Measurements from ENCODE around the gene DCLK1. TPM values are rescaled to one million over a fixed set of nuclear protein-coding genes. Genes with fewer than 3 reads are reported as not detected.

Gene DCLK1
- total and polyA plus RNA-seq, 7 donors = 0.98 to 15.1 (median 3.9) TPM

- 62 to 75% (median 70%) methylated on average over 4 of the region's 4 CpGs for WGBS, 3 donors
- intact Hi-C loops (cut with DNase I) = no loop called here
- no peak overlapping the region for H3K4me3 ChIP-seq
- no peaks in the 10 kb centered on the region for H3K4me1 ChIP-seq
- no peaks in the 10 kb centered on the region for H3K36me3 ChIP-seq (ENCODE audit: insufficient read depth in 1 of 2, low read depth in 1 of 2)
- no peaks in the 10 kb centered on the region for H3K9me3 ChIP-seq
- DNase-seq (no peak), ATAC-seq (no peak)
- H3K27ac ChIP-seq = no peak overlapping the region
- no peaks in the 10 kb centered on the region for H3K27me3 ChIP-seq (ENCODE audit: insufficient read depth in 3 of 3, low read length in 2 of 3)
- TF ChIP-seq CTCF (IDR thresholded peaks at IDR 0.05) = no peak
These were observed 252.1 kb downstream of the DCLK1 start for GRCh38 chr13:35879111-35879510.

GRCh38 chr13:35876601-35877000 lies 254.6 kb downstream of the DCLK1 start:
- Histone ChIP-seq H3K9me3 (no peaks in the 10 kb centered on the region), H3K4me3 (no peak overlapping the region), H3K4me1 (no peaks in the 10 kb centered on the region), H3K36me3 (ENCODE audit: insufficient read depth in 1 of 2, low read depth in 1 of 2) (no peaks in the 10 kb centered on the region), H3K27me3 (ENCODE audit: insufficient read depth in 3 of 3, low read length in 2 of 3) (no peaks in the 10 kb centered on the region), H3K27ac (no peak overlapping the region)
- intact Hi-C loops (cut with DNase I) = no loop called here
- WGBS, 3 donors = 88 to 92% (median 92%) methylated on average over 1 of the region's 1 CpG
- TF ChIP-seq CTCF (IDR thresholded peaks at IDR 0.05) = no peak
- no peak for ATAC-seq
- no peak for DNase-seq

- ATAC-seq (peak in 3 of 4 donors; percentile 48 to 71 (median 71)), DNase-seq (peak; percentile 27 to 58)
- Histone ChIP-seq H3K36me3 (ENCODE audit: insufficient read depth in 1 of 2, low read depth in 1 of 2) (no peaks in the 10 kb centered on the region), H3K27ac (no peak overlapping the region), H3K27me3 (ENCODE audit: insufficient read depth in 3 of 3, low read length in 2 of 3) (no peaks in the 10 kb centered on the region), H3K9me3 (no peaks in the 10 kb centered on the region), H3K4me1 (no peaks in the 10 kb centered on the region), H3K4me3 (no peak overlapping the region)
- intact Hi-C loops (cut with DNase I) = no loop called here
- 27 to 40% (median 28%) methylated on average over 11 of the region's 11 CpGs for WGBS, 3 donors
- no peak for TF ChIP-seq CTCF (IDR thresholded peaks at IDR 0.05)
These were observed 256.5 kb downstream of the DCLK1 start for GRCh38 chr13:35874704-35875103.

GRCh38 chr13:35872369-35872768 lies 258.8 kb downstream of the DCLK1 start:
- WGBS, 3 donors = 74 to 91% (median 81%) methylated on average over 2 of the region's 2 CpGs
- intact Hi-C loops (cut with DNase I) = no loop called here
- Histone ChIP-seq H3K4me3 (no peak overlapping the region), H3K36me3 (ENCODE audit: insufficient read depth in 1 of 2, low read depth in 1 of 2) (no peaks in the 10 kb centered on the region), H3K4me1 (no peaks in the 10 kb centered on the region), H3K27me3 (ENCODE audit: insufficient read depth in 3 of 3, low read length in 2 of 3) (no peaks in the 10 kb centered on the region), H3K9me3 (no peaks in the 10 kb centered on the region), H3K27ac (no peak overlapping the region)
- no peak for TF ChIP-seq CTCF (IDR thresholded peaks at IDR 0.05)
- no peak for ATAC-seq
- DNase-seq = no peak

- Histone ChIP-seq H3K27ac (no peak overlapping the region), H3K9me3 (no peaks in the 10 kb centered on the region), H3K36me3 (ENCODE audit: insufficient read depth in 1 of 2, low read depth in 1 of 2) (no peaks in the 10 kb centered on the region), H3K4me1 (no peaks in the 10 kb centered on the region), H3K27me3 (ENCODE audit: insufficient read depth in 3 of 3, low read length in 2 of 3) (no peaks in the 10 kb centered on the region), H3K4me3 (no peak overlapping the region)
- ATAC-seq = no peak
- intact Hi-C loops (cut with DNase I) = no loop called here
- WGBS, 3 donors = 84 to 89% (median 87%) methylated on average over 2 of the region's 2 CpGs
- no peak for DNase-seq
- no peak for TF ChIP-seq CTCF (IDR thresholded peaks at IDR 0.05)
These were observed 259.6 kb downstream of the DCLK1 start for GRCh38 chr13:35871561-35871960.
